MM.1S (cell line): ENCODE results near the gene KANK2.

Experiments used
- DNase-seq: peaks from one replicate; pipeline ENCODE4 v3.0.0-alpha.2; 2015
- H2AFZ ChIP-seq: fragments of 300-600 bp; sonication (generic); 2 replicates; pipeline ENCODE4 v1.6.0; 2016; ENCODE audit warnings: antibody characterized with exemption, low read length
- H3F3A ChIP-seq: fragments of 300-600 bp; sonication (generic); 2 replicates; pipeline ENCODE4 v1.6.1; 2016; ENCODE audit warnings: mild to moderate bottlenecking, antibody characterized with exemption, low read length, moderate library complexity, mixed read lengths; ENCODE audit not compliant: insufficient read depth
- H3K27ac ChIP-seq: fragments of 300-600 bp; sonication (generic); 2 replicates; pipeline ENCODE4 v1.5.1; 2016; ENCODE audit warnings: mild to moderate bottlenecking, low read length
- H3K27me3 ChIP-seq: fragments of 300-600 bp; sonication (generic); replicated peaks from 2 replicates; pipeline ENCODE4 v1.6.0; 2016; ENCODE audit warnings: low read length; ENCODE audit not compliant: insufficient read depth
- H3K36me3 ChIP-seq: fragments of 300-600 bp; sonication (generic); replicated peaks from 2 replicates; pipeline ENCODE4 v1.6.1; 2016; ENCODE audit warnings: mild to moderate bottlenecking, low read length, mixed read lengths; ENCODE audit not compliant: insufficient read depth
- H3K4me1 ChIP-seq: fragments of 300-600 bp; sonication (generic); 2 replicates; pipeline ENCODE4 v1.6.1; 2016; ENCODE audit warnings: low read length, mixed read lengths
- H3K4me2 ChIP-seq: fragments of 300-600 bp; sonication (generic); 2 replicates; pipeline ENCODE4 v1.6.0; 2016; ENCODE audit warnings: low read depth, low read length
- H3K4me3 ChIP-seq: fragments of 300-600 bp; sonication (generic); 2 replicates; pipeline ENCODE4 v1.5.1; 2016; ENCODE audit warnings: low read length, mixed read lengths
- H3K79me2 ChIP-seq: fragments of 300-600 bp; sonication (generic); 2 replicates; pipeline ENCODE4 v1.6.1; 2016; ENCODE audit warnings: mixed run types, low read length, mixed read lengths
- H3K9ac ChIP-seq: fragments of 300-600 bp; sonication (generic); 2 replicates; pipeline ENCODE4 v1.6.1; 2016; ENCODE audit warnings: low read length, mixed read lengths
- H3K9me2 ChIP-seq: fragments of 300-600 bp; sonication (generic); replicated peaks from 2 replicates; pipeline ENCODE4 v1.6.1; 2016; ENCODE audit warnings: mild to moderate bottlenecking, low read length, mixed read lengths; ENCODE audit not compliant: insufficient read depth
- H3K9me3 ChIP-seq: fragments of 300-600 bp; sonication (generic); replicated peaks from 2 replicates; pipeline ENCODE4 v1.6.1; 2016; ENCODE audit warnings: mild to moderate bottlenecking, low read length, mixed read lengths; ENCODE audit not compliant: insufficient read depth
- H4K20me1 ChIP-seq: fragments of 300-600 bp; sonication (generic); 2 replicates; pipeline ENCODE4 v1.6.1; 2016; ENCODE audit warnings: mild to moderate bottlenecking, low read length, moderate library complexity, mixed read lengths; ENCODE audit not compliant: insufficient read depth
- CTCF ChIP-seq: fragments of 300-600 bp; sonication (generic); IDR thresholded peaks from 2 replicates; pipeline ENCODE4 v1.5.1; 2016; ENCODE audit warnings: antibody characterized with exemption, low read length, mixed read lengths
- EZH2 ChIP-seq: fragments of 300-600 bp; sonication (generic); optimal IDR thresholded peaks from 2 replicates; pipeline ENCODE3; 2017; ENCODE audit warnings: low read depth, mild to moderate bottlenecking, antibody characterized with exemption, low read length, mixed read lengths
- EZH2phosphoT487 ChIP-seq: fragments of 300-600 bp; sonication (generic); IDR thresholded peaks from 2 replicates; pipeline ENCODE4 v1.6.1; 2018; ENCODE audit warnings: antibody characterized with exemption, low read length

The KANK2 gene

GRCh38 chr19:11171144-11171543 lies 26.2 kb downstream of the KANK2 start:
- Histone ChIP-seq H3K4me1 (no peaks in the 10 kb centered on the region), H3K27ac (no peak overlapping the region), H3K9me3 (no peaks in the 10 kb centered on the region), H2AFZ (no peak overlapping the region), H3K4me3 (no peak overlapping the region), H4K20me1 (no peaks in the 10 kb centered on the region), H3K79me2 (no peaks in the 10 kb centered on the region), H3K36me3 (no peaks in the 10 kb centered on the region), H3K27me3 (no peaks in the 10 kb centered on the region), H3K9ac (no peak overlapping the region), H3F3A (no peaks in the 10 kb centered on the region), H3K9me2 (no peaks in the 10 kb centered on the region), H3K4me2 (no peak overlapping the region)
- no peak for TF ChIP-seq EZH2phosphoT487
- DNase-seq, result no peak

DNA sequence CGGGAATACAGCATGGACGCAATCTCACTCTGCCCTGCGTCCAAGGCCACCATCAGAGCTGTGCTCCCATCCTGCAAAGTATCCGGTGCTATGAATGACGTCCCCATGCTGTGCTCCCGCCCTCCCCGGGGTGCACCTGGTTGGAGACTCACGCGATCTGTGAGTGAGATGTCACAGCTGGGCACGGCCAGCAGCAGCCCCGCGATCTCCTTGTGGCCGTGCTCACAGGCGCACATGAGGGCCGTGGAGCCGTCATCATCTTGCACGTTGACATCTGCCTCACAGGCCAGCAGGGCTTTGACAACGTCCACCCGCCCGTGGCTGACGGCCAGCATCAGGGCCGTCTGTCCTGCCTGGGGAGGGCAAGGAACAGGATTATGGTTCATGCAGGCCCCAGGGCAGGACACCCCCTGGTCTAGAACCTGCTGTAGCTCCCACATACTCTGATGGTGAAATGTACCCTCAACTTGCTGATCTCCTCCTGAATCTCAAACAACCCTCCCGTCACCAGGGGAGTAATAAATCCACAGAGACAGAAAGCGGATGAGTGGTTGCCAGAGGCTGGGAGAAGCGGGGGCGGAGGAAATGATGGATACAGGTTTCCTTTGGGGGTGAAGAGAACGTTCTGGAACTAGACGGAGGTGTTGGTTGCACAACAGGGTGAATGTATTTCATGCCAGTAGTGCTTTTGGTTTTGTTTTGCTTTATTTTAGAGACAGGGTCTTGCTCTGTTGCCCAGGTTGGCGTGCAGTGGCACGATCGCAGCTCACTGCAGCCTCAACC lies 27.3 kb downstream of the KANK2 start:
- Histone ChIP-seq H2AFZ (no peak overlapping the region), H3K27me3 (no peaks in the 10 kb centered on the region), H3K36me3 (no peaks in the 10 kb centered on the region), H3K9ac (no peak overlapping the region), H3K4me1 (no peaks in the 10 kb centered on the region), H3F3A (no peaks in the 10 kb centered on the region), H3K4me3 (no peak overlapping the region), H3K4me2 (no peak overlapping the region), H4K20me1 (no peaks in the 10 kb centered on the region), H3K79me2 (no peaks in the 10 kb centered on the region), H3K9me3 (no peaks in the 10 kb centered on the region), H3K27ac (no peak overlapping the region), H3K9me2 (no peaks in the 10 kb centered on the region)
- TF ChIP-seq EZH2phosphoT487, result no peak
- TF ChIP-seq EZH2, result no peak
- TF ChIP-seq CTCF, result no peak
- no peak for DNase-seq

GRCh38 chr19:11168568-11168967 lies 28.8 kb downstream of the KANK2 start:
- H3K4me3 ChIP-seq, result no peak overlapping the region
- DNase-seq, result no peak
- TF ChIP-seq CTCF, result no peak
- no peak overlapping the region for H2AFZ ChIP-seq
- H3K4me1 ChIP-seq, result no peaks in the 10 kb centered on the region
- no peak overlapping the region for H3K9ac ChIP-seq
- H4K20me1 ChIP-seq, result no peaks in the 10 kb centered on the region
- no peak overlapping the region for H3K27ac ChIP-seq
- no peaks in the 10 kb centered on the region for H3K9me2 ChIP-seq
- no peaks in the 10 kb centered on the region for H3F3A ChIP-seq
- no peaks in the 10 kb centered on the region for H3K36me3 ChIP-seq
- H3K9me3 ChIP-seq, result no peaks in the 10 kb centered on the region
- H3K4me2 ChIP-seq, result no peak overlapping the region
- H3K79me2 ChIP-seq, result no peaks in the 10 kb centered on the region
- H3K27me3 ChIP-seq, result no peaks in the 10 kb centered on the region

DNA sequence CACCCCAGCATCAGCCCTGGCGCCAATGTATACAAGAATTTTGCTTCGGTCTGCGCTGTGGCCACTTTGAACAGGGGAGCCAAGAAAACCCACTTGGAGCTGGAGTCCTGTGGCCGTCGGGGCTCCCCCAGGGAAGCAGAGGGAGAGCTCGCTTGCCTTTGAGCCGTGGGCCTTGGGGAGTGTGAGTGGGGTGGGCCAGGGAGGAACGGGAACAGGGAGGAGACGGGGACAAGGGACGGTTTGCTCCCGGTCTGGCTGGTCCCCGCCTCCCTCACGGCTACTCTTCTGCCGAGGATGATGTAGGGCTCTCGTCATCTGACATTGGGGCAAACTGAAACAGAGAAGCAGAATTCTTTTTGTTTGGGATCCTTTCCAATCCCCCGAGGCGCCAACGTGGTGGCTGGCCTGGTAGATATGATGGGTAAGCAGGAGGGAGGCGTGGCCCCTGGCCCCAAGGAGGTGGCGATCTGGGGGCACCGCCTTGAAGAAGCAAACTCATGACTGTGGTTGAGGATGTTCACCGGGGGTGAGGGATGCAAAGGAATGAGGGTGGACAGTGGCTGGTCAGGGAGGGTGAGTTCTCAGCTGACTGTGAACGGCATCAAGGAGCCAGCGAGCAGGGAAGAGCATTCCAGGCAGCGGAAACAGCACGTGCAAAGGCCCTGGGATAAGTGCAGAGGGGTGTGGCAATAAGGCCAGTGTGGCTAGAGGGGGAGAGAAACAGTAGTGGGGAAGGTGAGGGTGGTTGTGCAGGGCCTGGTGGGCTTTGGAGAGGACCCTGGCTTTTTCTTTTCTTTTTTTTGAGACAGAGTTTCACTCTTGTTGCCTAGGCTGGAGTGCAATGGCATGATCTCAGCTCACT lies 30.8 kb downstream of the KANK2 start:
- H3K9me3 ChIP-seq, result no peaks in the 10 kb centered on the region
- DNase-seq, result no peak
- H3K9me2 ChIP-seq, result no peaks in the 10 kb centered on the region
- no peaks in the 10 kb centered on the region for H3F3A ChIP-seq
- H3K36me3 ChIP-seq, result no peaks in the 10 kb centered on the region
- no peak overlapping the region for H3K27ac ChIP-seq
- H3K4me3 ChIP-seq, result no peak overlapping the region
- H3K4me1 ChIP-seq, result no peaks in the 10 kb centered on the region
- H2AFZ ChIP-seq, result no peak overlapping the region
- H3K27me3 ChIP-seq, result no peaks in the 10 kb centered on the region
- no peak for TF ChIP-seq EZH2
- TF ChIP-seq CTCF, result no peak
- TF ChIP-seq EZH2phosphoT487, result no peak
- no peaks in the 10 kb centered on the region for H4K20me1 ChIP-seq
- H3K79me2 ChIP-seq, result no peaks in the 10 kb centered on the region
- H3K4me2 ChIP-seq, result no peak overlapping the region
- H3K9ac ChIP-seq, result no peak overlapping the region
